CD4-positive, alpha-beta T cell treated with Interleukin-17A for 1 hour (primary cell): ENCODE data around the gene REPS1.
"Not testable (repeated sequence)": the region's sequence is repeated elsewhere in the genome, so short reads cannot be mapped to it uniquely, and the experiment has no call there.

Source experiments
- DNase-seq: peaks from one replicate; pipeline ENCODE4 v3.0.0-alpha.2; 2020

Gene REPS1, protein sequence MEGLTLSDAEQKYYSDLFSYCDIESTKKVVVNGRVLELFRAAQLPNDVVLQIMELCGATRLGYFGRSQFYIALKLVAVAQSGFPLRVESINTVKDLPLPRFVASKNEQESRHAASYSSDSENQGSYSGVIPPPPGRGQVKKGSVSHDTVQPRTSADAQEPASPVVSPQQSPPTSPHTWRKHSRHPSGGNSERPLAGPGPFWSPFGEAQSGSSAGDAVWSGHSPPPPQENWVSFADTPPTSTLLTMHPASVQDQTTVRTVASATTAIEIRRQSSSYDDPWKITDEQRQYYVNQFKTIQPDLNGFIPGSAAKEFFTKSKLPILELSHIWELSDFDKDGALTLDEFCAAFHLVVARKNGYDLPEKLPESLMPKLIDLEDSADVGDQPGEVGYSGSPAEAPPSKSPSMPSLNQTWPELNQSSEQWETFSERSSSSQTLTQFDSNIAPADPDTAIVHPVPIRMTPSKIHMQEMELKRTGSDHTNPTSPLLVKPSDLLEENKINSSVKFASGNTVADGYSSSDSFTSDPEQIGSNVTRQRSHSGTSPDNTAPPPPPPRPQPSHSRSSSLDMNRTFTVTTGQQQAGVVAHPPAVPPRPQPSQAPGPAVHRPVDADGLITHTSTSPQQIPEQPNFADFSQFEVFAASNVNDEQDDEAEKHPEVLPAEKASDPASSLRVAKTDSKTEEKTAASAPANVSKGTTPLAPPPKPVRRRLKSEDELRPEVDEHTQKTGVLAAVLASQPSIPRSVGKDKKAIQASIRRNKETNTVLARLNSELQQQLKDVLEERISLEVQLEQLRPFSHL

DNA sequence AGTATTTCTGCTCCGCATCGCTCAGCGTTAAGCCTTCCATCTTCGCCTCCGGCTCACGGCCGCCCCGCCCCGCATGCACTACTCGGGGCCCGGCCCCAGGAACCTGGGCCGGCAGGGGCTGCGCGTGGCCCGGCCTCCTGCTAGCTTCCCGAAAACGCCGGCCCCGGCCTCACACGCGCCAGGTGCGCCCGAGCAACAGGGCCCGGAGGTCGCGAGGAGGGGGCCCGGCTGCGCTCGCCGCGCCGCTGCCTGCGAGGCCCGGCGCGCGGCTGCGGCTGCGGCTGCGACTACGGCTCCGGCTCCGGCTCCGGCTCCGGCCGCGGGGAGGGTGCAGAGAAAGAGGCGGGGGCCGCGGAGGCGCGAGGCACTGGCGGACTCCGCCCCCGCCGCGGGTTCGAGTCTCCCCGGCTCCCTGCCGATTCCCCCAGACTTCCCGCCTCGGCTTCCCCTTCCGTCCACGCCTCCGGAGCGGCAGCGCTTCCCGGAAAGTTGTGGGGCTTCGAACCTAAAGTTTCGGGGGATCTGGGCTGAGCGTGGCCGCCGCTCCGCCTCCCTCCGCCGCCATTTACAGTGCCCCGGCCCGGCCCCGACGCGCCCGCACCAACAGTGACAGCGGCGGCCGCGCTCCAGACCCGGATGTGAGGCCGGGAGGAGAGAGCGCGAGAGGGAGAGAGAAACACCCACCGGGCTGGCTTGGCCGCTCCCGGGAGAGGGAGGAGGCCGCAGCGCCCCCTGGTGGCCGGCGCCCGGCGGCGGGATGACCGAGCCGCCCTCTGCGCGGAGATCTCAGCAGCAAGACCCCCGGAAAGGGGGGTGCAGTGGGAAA lies at the start of gene REPS1:
Gene REPS1 (minus strand): TSS at position 611 of the 826 bp plus-strand sequence. CDS start 571 bp downstream, at position 40.
- DNase-seq = peak; percentile 92

DNA sequence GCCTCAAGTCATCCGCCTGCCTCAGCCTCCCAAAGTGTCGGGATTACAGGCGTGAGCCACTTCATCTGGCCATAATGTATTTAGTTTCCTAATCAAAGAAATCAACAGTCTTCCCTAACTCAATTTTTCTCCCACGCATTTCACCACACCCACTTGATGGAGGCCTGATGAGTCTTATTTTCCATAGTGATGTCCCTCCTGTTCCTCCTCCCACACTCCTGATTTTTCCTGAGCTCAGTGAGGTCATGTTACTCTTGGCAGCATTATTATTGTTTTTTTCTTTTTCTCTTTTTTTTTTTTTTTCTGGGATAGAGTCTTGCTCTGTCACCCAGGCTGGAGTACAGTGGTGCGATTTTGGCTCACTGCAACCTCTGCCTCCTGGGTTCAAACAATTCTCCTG lies 49.4 kb upstream of the REPS1 start:
- no peak for DNase-seq

DNA sequence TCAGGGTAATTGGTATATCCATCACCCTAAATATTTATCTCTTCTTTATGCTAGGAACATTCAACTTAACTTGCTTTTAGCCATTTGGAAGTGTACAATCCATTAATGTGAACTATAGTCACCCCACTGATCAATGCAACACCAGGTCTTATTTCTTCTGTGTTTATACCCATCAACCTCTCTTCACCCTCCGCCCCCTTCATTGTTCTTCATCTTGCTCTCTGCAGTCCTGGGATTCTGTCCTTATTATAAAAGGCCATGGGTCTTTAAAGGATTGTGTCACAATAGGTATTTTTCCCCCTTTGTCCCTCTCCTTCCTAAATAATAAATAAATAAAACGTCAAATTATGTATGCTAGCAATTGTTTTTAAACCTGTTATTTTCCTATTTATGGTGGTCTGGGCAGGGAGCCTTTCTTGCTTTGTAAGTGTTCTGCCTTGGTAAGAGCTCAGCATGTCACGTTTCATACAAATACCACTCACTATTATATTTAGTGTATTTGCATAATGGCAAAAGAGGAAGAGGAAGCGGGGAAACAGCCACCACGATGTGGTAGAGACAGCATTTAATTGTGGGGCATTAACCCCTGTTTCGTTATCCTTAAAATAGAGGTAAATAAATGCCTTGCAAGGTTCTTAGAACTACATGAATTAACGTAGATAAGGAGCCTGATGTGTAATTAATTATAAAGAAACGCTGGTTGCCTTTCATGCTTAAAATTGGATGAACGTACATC lies 42.3 kb upstream of the REPS1 start:
- DNase-seq = peak; percentile 45

DNA sequence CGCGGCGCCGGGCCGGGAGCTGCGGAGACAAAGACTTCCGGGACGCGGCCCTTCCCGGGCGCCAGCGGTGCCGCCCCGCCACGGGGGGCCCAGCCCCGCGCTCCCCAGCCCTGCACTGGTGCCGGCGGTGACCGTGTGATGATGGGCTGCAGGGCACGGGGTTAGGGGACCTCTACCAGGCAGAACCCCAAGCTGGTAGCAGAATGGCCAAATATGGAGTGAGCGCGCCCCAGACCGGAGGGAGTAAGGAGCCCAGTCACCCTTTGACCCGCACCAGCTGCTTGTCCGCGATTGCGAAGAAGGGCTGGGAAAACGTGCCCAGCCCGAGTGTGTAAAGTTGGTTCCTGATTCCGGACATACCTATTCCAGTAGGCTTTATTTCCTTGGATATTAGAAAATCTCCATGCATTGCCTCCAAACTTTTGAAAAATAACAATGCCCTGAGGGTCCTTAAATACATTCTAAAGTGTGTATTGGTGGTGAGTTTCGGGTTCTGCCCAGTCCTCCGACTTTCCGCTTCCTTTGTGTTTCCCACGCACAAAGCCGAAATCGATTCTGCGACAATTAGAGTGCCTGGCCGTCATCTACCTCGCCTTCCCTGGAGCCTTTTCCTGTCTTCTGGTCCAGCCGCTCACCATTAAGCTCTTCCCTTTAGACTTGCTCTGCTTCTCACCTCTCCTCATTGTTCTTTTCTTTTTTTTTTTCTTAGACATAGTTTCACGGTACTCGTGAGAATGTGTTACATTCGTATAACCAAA lies 41.6 kb upstream of the REPS1 start:
- peak; percentile 24 for DNase-seq

DNA sequence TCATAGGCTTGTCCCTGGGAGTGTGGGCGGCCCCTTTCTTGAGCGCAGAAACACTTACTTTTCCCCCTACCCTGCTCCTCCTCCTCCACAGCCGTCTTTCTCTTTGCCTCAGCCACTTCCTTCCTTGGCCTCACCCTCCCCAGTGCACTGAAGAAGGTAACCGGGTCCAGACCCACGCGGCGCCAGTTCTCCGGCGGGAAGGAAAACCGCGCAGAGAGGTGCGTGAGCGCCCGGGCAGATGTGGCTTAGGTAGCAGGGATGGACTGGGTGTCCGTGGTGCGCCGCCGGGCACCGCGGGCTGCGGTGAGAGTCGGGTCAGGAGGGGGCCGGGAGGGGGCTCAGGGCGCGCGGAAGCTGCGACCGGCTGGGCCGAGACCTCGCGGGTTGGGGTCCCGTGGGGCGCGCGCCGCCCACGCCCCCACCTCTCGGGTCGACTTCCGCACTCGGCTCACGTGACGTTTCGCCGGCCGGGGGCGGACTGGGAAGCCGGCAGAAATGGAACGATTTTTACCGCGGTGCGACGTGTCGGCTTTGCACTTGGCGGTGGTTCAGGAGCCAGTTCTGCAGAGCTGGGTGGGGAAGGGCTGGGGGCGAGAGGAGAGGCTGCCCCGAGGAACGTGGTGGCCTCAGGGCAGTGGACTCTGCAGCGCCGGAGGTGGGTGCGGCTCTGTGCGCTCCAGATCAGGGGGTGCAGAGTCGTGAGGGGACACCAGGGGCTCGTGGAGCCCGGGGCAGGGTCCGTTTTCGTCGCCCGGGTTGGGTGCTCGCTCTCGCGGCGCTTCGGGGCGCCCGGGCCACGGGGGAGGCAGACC lies 40.8 kb upstream of the REPS1 start, which contains the start of gene ABRACL:
Gene ABRACL (plus strand): TSS at position 88 of the 812 bp plus-strand sequence. CDS start 5,416 bp downstream, outside the sequence.
- DNase-seq = peak; percentile 79

DNA sequence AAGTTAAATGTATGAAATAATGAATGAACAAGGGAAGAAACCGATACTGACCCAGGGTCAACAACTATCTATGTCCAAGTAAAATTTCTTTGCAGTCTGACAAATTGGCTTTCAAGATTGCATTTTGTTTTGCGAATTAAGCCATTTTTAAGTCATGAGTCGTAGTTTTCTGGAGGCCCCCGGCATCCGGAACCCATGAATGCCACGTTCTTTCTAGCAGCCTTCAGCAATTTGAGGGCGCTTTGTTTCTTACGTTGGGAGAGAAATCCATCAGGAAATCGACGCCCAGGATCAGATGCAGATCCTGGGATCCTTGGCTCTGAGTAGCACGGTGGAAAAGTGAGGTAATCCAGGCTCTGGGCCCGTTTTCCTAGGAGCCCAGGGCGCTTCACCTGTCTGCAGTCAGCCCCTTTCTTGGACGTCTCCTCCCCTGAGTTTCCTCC lies 40.2 kb upstream of the REPS1 start:
- no peak for DNase-seq

DNA sequence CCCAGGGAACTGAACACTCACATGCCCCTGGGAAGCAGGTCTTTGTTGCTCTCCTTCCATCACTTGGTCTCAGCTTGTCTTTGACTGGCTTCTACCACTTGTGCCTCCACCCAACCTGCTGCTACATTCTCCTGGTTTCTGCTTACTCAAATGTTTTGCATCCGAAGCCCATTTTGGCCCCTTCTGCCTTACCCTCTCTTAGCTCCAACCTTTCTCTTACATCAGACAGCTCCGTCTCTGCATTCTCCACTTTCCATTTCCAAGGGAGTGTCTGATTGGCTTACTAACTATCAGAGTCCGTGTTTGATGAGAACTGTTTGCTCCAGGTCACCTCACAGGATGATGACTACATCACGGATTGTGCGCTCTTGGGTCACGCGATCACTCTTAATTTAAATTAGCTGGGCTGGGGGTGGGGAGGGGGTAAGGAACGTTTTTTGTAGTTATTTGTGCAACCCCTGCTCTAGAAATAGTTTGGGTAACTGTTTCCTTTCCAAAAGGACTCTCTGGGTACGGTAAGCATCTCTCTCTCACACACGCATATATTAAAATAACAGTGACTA lies 39.6 kb upstream of the REPS1 start:
- peak; percentile 52 for DNase-seq

DNA sequence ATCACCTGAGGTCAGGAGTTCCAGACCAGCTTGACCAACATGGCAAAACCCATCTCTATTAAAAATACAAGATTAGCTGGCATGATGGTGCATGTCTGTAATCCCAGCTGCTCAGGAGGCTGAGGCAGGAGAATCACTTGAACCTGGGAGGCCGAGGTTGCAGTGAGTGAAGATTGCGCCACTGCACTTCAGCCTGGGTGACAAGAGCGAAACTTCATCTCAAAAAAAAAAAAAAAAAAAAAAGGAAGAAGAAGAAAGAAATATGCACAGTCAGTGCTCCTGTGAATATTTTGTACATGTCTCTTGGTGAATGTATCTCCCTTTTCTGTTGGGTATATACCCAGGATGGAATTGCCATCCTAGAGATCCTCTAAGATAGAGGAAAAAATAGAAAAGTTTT lies 37.4 kb upstream of the REPS1 start:
- not testable (repeated sequence) for DNase-seq

DNA sequence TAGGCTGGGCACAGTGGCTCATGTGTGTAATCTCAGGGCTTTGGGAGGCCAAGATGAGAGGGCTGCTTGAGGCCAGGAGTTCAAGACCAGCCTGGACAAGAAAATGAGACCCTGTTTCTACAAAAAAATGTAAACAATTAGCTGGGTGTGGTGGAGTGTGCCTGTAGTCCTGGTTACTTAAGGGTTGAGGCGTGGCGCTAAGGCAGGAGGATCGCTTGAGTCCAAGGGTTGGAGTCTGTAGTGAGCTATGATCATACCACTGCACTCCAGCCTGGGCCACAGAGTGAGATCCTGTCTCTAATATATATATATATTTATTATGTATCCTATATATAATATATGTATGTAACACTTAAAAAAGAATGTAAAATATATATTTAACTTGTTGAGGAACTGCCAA lies 32.6 kb upstream of the REPS1 start:
- DNase-seq = no peak

DNA sequence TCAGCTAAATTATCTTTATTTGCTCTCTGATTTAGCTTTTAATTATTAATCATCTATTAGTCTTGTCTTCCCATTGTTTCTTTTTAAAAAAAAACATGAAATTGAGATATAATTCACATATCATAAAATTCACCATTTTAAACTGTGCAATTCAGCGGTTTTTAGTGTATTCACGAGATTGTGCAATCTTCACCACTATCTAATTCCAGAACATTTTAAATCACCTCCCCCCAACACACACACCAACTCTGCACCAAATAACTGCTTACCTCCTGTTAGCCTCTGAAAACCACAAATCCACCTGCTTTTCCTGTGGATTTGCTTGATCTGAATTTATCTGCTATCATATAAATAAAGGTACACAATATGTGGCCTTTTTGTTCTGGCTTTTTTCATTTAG lies 31.7 kb upstream of the REPS1 start:
- DNase-seq = no peak

DNA sequence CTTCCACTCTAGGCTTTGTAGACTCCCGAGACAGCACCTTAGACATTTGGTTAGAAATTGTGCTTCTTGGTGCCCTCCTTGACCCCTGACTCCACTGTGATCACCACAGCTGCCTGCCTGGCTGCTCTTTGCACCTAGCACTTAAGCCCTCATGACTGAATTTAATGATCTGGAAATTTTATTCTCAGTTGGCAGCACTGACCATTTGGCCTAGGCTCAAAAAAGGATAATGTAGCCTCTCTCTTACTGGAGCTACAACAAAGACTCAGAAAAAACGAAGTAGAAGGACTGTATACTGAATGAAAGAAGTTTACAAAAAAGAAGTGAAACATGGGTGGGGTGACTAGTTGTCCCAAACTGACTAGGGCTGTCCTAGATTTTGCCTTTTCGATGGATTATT lies 29.2 kb upstream of the REPS1 start:
- DNase-seq = no peak

DNA sequence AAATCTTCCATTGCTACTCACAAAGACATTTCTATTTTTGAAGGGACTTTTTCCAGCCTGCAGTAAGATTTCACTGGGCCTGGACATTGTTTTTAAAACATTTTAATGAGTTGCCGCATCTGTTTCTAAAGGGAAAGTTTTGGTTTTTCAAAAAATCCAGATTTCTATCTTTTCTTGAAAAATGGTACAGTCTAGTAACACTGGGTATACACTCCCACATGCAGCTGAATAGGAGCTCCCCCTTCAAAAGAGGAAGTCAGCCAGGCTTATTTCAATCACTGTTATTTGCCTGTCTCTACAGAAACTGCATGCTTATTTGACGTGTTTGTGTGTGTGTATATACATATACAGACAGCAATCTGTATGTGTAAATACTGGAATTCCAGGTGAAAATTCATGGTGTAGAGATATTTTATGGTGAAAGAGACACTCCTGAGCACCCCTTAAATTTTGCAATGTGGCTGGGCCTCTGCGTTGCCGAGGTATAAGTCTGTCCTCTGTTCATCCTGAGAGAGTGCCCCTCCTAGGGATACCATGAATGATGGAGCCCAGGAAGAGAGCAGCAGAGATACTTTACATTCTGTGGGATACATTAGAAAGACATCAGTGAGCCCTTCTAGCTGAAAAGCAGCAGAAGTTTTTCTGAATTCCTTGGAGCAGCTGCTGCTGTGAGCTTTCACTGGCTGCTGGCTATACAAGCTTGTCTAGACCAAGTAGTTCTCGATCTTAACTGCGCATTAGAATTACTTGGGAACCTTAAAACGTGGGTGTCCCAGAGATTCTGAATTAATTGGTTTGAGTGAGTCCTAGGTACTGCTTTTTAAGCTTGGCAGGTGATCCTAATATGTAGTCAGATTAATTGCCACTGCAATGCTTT lies 28.5 kb upstream of the REPS1 start:
- DNase-seq = no peak

DNA sequence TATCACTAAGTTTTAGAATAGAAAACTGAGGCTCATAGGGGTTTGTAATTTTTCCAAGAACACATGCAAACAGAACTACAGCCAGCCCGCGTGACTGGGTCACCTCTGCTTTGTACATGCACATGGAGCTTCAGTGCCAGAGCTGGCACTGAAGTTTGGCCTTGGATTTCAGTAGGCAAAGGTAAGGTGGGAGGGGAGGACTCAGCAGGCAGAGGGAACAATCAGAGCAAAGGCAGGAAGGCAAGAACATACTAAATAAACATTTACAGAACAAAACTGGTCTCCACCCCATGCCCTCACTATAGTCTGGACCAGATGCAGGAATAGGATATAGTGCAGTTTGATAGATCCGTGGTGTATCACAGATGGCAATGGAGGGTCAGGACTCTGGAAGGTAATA lies 26.9 kb upstream of the REPS1 start:
- DNase-seq = no peak

DNA sequence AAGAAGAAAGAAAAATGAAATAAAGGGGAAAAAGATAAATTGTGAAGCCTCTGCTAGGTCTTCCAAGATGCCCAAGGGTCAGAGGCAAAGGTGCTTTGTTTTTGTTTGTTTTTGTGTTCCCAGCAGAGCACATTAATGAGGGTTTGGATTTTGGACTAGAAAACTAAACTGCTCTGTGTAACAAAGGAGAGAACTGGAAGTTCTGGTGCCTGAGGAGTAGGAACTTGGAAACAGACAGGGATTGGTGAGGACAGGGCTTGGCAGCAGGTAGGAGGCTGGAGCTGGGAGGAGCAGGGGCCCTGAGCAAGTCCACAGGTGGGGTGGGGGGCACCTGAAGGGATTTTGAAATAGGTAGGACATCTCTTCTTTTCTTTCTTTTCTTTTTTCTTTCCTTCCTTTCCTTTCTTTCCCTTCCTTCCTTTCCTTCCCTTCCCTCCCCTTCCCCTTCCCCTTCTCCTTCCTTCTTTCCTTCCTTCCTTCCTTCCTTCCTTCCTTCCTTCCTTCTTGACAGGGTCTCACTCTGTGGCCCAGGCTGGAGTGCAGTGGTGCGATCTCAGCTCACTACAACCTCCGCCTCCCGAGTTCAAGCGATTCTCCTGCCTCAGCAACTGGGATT lies 25.2 kb upstream of the REPS1 start:
- no peak for DNase-seq

DNA sequence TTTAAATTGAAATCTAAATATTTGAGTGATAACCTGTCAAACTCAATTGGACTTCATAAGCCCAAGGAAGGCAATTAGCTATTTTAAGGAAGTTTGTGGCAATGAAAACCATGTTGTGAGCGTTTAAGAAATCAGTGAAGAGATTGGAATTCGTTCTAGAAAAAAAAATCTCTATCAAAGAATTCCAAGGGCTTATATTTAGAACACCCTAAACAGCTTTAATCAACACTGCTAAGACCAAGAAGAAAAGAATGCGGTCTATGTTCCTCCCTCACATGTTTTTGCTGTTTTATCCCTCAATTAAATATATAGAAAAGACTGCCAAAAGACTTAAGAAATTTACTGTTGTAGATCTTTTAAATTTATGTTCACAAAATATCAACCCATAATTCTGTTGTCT lies 23.9 kb upstream of the REPS1 start:
- no peak for DNase-seq

DNA sequence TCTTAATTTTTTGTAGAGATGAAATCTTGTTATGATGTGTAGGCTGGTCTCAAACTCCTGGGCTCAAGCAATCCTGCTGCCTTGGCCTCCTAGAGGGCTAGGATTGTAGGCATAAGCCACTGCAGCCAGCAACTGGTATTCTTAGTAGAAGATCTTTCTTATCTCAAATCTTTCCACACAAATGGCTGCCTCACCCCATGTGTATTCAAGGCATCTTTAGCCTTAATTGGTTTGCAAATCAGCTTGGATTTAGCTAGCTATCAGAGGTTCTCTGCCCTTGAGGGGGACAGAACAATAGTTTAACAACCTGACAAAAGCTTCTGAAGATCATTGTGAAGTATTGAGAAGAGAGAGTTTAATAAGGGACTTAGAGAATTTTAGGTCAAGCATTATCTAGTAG lies 22.6 kb upstream of the REPS1 start:
- DNase-seq = no peak

DNA sequence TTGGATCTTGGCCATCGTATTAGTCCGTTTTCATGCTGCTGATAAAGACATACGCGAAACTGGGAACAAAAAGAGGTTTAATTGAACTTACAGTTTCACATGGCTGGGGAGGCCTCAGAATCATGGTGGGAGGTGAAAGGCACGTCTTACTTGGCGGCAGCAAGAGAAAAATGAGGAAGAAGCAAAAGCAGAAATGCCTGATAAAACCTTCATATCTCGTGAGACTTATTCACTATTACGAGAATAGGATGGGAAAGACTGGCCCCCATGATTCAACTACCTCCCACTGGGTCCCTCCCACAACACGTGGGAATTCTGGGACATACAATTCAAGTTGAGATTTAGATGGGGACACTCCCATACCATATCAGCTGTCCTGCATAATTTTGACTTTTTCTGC lies 20.1 kb upstream of the REPS1 start:
- no peak for DNase-seq

DNA sequence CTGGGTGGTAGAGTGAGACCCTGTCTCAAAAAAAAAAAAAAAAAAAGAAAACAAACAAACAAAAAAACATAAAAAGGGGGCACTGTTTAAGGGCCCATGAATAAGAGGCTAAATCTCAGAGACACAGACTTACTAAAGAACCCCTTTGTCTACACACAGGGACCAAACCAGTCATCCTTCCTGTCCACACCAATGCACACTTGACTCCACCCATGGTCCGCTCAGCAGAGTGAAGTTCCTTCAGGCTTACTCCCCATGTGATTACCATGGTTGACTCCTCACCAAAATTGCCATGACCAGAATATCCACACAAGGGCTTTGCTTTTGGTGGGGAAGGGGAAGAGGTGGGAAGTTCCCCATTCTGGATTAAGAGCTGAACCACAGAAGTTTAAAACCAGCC lies 19.4 kb upstream of the REPS1 start:
- DNase-seq = no peak

DNA sequence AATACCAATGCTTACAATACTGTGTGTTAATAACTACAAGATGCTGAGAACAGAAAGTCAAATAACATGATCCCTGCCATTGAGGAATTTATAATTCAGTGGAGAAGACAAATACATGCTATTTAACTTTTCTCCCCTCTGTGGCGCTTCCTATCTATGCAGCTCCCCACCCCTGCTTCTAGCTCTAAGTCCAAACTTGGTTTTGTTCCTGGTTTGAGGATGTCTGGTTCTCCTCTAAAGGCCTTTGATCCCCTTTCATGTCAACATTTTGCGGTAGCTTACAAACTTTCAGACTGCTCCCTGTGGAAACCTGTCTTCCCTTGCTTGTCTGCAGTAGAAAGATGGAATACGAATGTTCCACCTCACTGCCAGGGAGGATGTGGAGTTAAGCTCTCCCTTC lies 18.4 kb upstream of the REPS1 start:
- DNase-seq = no peak
